Fibroblast of pulmonary artery (primary cell): ENCODE measurements around the gene SYMPK.

Source experiments
- DNase-seq: peaks from one replicate; pipeline ENCODE4 v3.0.0-alpha.2; 2010; ENCODE audit warnings: low read depth
- H3K4me3 ChIP-seq: replicated peaks from 2 replicates; pipeline ENCODE4 v1.5.1; 2011; ENCODE audit warnings: low read depth, mild to moderate bottlenecking, control low read depth, low read length, moderate library complexity
- TF ChIP-seq, protein P1 (sequence below): IDR thresholded peaks from 2 replicates; pipeline ENCODE4 v1.5.1; 2011; ENCODE audit warnings: mild to moderate bottlenecking, control low read depth, low read length, inconsistent platforms; ENCODE audit errors: missing control alignments

Gene SYMPK

DNA sequence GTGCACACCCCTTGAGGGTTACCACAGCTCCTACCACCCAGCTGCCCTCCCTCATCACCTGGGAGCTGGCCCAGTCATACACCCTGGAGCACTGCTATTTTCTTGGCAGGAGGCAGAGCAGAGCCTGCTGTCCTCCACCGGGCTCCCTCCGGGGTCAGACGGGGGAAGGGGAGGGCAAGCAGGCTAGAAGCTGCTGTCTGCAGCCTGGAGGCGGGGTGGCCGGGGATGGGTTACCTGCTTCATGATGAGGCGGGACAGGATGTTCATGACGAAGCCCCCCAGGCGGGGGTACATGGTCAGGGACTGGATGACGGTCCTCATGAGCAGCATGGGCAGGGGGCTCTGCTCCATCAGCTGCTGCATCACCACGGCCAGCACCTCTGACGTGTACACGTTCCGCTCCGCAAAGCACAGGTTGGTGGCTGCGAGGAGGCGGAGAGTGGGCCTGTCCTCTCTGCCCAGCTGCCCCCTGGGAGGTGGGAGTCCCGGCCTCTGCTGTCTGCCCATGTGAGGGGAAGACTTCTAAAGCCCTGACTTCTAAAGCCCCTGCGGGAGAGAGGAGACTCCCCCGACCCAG, 45.1 kb downstream of the SYMPK start:
- DNase-seq = no peak
- TF ChIP-seq, protein P1, sequence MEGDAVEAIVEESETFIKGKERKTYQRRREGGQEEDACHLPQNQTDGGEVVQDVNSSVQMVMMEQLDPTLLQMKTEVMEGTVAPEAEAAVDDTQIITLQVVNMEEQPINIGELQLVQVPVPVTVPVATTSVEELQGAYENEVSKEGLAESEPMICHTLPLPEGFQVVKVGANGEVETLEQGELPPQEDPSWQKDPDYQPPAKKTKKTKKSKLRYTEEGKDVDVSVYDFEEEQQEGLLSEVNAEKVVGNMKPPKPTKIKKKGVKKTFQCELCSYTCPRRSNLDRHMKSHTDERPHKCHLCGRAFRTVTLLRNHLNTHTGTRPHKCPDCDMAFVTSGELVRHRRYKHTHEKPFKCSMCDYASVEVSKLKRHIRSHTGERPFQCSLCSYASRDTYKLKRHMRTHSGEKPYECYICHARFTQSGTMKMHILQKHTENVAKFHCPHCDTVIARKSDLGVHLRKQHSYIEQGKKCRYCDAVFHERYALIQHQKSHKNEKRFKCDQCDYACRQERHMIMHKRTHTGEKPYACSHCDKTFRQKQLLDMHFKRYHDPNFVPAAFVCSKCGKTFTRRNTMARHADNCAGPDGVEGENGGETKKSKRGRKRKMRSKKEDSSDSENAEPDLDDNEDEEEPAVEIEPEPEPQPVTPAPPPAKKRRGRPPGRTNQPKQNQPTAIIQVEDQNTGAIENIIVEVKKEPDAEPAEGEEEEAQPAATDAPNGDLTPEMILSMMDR = no peak
- H3K4me3 ChIP-seq = no peak overlapping the region

DNA sequence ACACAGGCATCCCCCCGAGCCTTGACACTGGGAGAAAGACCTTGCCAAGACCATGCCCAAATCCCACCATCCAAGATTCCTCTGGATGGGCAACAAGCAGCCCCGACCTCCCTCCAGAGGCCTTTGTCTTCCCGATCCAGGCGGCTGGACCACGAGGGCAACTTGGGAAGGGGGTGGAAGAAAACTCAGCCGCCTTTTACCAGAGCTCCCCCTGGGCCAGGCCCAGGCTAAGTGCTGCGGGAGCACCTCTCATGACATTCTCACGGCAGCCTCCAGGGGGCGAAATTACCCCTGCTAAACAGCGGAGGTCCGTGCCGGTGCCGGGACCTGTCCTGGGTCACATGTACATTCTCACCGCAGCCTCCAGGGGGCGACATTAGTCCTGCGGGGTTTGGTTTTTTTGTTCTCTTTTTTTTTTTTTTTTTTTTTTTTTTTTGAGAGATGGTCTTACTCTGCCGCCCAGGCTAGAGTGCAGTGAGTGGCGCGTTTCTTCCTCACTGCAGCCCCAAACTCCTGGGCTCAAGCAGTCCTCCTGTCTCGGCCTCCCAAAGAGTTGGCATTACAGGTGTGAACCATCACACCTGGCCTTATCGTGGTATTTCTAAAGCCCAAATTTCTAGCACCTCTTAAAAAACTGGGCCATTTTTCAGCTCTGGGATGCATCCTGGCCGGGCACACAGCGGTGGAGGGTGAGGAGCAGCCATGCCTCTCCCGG, 45.8 kb downstream of the SYMPK start:
- H3K4me3 ChIP-seq = no peak overlapping the region
- TF ChIP-seq, protein P1 = peak; percentile 94
- peak; percentile 96 for DNase-seq

DNA sequence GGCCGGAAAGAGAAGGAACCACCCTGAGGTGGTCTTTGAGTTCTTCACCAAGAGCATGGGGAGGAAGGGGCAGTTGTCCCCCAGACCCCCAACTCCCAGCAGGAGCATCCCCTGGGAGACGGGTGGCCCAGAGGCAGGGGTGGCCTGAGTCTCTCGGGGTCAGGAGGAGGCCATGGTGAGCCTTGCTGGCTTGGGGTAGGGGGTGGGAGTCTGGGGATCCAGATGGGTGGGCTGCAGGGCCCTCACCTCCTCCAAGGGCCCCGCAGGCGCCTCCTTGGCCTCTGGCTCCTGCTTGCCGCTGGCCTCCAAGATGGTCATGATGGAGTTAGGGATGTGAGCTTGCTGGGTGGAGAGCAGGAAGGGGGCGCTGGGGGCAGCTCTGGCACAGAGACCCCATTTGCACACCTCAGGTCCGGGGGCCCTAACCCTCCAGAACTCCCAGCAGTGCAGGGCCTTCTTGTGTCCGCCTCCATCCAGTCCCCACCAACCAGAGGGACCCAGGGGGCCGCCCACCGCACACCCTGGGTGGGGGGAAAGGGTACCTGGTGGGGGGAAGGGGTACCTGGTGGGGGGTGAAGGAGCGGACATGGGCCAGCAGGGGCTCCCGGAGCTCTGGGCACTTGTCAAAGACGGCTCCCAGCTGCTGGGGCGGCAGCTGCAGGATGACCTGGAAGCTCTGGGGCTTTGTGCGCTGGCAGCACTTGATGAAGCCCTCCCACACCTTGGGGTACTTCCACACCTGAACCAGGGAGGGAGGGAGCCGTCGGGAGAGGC, 46.5 kb downstream of the SYMPK start:
- H3K4me3 ChIP-seq = no peak overlapping the region

DNA sequence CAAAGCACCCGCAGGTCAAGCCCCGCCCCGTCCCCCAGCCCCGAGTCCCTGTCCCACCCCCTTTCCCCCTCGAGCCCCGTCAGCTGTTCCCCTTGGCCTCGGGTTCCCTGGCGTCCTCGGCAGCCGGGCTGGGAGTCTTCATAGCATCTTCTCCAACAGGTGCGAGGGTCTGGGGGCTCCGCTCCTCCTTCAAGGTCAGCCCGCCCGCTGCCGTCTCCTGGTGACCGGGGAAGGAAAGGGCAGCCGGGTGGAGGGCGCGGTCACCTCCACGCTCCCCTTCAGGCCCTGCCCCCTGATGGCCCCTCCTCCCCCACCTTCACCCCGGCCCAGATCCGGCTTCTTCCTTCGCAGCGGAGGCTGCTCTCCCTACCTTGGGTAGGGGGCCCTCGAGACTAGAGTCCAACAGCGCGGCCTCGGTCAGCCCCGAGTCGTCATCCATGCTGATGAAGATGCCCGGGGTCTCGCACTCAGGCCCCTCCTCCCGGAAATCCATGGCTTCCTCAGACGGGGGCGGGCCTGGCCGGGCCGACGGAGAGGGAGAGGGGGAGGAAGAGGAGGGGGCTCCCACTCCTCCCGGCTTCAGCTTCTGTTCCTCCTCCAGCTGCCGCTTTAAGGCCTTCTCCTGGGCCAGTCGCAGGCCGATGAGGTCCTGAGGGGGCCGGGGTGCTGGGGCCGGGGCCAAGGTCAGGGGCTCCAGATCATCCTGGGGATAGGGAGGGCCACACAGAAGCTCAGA, 47.3 kb downstream of the SYMPK start:
- TF ChIP-seq, protein P1 = no peak
- no peak overlapping the region for H3K4me3 ChIP-seq
- DNase-seq = no peak

More for the DNA sequence above, 46.5 kb downstream of the SYMPK start:
- DNase-seq = no peak
- TF ChIP-seq, protein P1 = no peak

DNA sequence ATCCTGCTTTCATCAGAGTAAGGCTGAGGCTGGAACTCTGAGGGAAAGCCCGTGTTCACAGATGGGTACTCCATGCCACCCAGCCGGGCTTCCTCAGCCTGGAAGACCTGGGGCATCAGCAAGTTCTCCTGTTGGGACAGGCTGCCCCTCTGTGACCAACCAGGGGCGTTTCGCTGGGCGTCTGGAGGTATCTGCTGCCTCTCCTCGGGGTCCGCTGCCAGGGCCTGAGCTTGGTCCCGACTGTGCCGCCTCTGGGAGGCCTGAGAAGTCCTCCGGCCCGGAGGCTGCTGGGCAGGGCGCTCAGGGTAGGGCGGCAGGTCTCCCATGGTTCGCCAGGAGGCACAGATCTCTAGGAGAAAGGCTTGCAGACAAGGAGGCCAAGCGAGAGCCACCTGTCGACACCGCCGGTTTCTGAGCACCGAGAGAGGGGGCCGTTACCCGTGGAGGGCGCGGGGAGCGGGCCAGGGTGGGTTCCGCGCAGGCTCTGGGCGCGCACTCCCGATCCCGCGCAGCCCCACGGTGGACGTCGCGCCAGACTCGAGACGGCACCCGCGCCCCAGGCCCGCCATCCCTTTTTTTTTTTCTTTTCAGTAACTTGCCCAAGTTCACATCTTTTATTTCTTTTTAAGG, 48.0 kb downstream of the SYMPK start, which contains the start of gene RSPH6A:
Gene RSPH6A, minus strand, starts transcription at position 458 of the 630 bp plus-strand sequence. Its CDS starts 132 bp downstream, at position 326.
- H3K4me3 ChIP-seq = no peak within 1 kb of the TSS
- TF ChIP-seq, protein P1 = no peak
- no peak for DNase-seq

DNA sequence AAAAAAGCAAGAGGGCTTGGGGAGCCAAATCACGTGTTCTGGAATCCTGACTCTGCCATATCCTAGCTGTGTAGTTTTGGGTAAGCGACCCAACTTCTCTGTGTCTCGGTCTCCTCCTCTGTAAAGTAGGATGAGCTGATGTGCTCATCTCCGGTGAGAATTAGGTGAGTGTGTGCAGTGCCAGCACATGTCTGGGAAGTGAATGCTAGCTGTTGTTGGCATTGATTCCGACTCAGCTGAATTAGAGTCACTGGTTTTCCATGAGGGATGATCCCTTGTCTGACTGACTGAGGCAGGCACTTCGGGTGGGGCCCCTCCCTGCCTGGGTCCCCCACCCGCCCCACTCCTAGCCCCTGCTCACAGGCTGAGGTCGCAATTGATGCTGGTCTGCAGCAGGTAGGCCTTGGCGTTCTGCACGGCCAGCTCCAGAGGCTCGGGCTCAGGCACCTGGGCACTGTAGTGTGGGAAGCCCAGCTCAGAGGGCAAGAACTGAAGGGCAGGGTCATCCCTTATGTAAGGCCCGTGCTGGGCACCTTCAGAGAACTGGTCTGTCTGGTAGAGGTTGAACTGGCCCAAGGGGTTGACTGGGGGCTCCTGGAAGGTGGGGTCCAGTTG, 48.7 kb downstream of the SYMPK start:
- TF ChIP-seq, protein P1 = no peak
- DNase-seq = no peak
- no peak overlapping the region for H3K4me3 ChIP-seq
